Trophoblast cell (in vitro differentiated cells and primary cell): ENCODE data around the gene SRXN1. TPM values are rescaled to one million over a fixed set of nuclear protein-coding genes. Genes with fewer than 3 reads are reported as not detected.
A peak's percentile ranks its signal among the peaks of the same experiment; 100 is the strongest.

Source experiments
- DNase-seq, 2 donors: peaks; one replicate each; pipeline ENCODE4 v3.0.0-alpha.2; 2016
- H2AFZ ChIP-seq: 2 replicates; pipeline ENCODE4 v1.6.1; 2013; ENCODE audit warnings: low read length, moderate library complexity, mild to moderate bottlenecking; ENCODE audit not compliant: insufficient read depth, poor library complexity
- H2AK5ac ChIP-seq: 2 replicates; pipeline ENCODE4 v1.6.1; 2013; ENCODE audit warnings: mild to moderate bottlenecking, low read length
- H2BK120ac ChIP-seq: 2 replicates; pipeline ENCODE4 v1.6.1; 2013; ENCODE audit warnings: low read length, mild to moderate bottlenecking, moderate library complexity; ENCODE audit not compliant: insufficient read depth, poor library complexity
- H2BK12ac ChIP-seq: 2 replicates; pipeline ENCODE4 v1.6.1; 2013; ENCODE audit warnings: mild to moderate bottlenecking, low read length, moderate library complexity
- H2BK5ac ChIP-seq: 2 replicates; pipeline ENCODE4 v1.6.1; 2013; ENCODE audit warnings: low read length, low read depth, moderate library complexity, mild to moderate bottlenecking; ENCODE audit not compliant: poor library complexity
- H3K14ac ChIP-seq: 2 replicates; pipeline ENCODE4 v1.6.1; 2013; ENCODE audit warnings: mild to moderate bottlenecking, low read length
- H3K18ac ChIP-seq: 2 replicates; pipeline ENCODE4 v1.6.1; 2013; ENCODE audit warnings: mild to moderate bottlenecking, low read length
- H3K23ac ChIP-seq: 2 replicates; pipeline ENCODE4 v1.6.1; 2013; ENCODE audit warnings: low read length
- H3K27ac ChIP-seq: 2 replicates; pipeline ENCODE4 v1.5.1; 2013; ENCODE audit warnings: low read depth, mild to moderate bottlenecking, inconsistent platforms, low read length, moderate library complexity
- H3K27me3 ChIP-seq: 2 replicates; pipeline ENCODE4 v1.6.1; 2013; ENCODE audit warnings: inconsistent platforms, mild to moderate bottlenecking, low read length, moderate library complexity; ENCODE audit not compliant: insufficient read depth
- H3K36me3 ChIP-seq, 2 experiments: 1 replicate in 1 of 2; 2 replicates in 1 of 2; pipeline ENCODE4 v1.6.1; 2013; ENCODE audit warnings: low read length in 2 of 2, mild to moderate bottlenecking in 2 of 2, moderate library complexity in 1 of 2; ENCODE audit not compliant: insufficient read depth in 2 of 2, control insufficient read depth in 1 of 2
- H3K4ac ChIP-seq: 2 replicates; pipeline ENCODE4 v1.6.1; 2013; ENCODE audit warnings: low read depth, mild to moderate bottlenecking, low read length, moderate library complexity
- H3K4me1 ChIP-seq, 2 experiments: 1 replicate in 1 of 2; 2 replicates in 1 of 2; pipeline ENCODE4 v1.6.1; 2013; ENCODE audit warnings: low read length in 2 of 2, mild to moderate bottlenecking in 2 of 2, moderate library complexity in 1 of 2; ENCODE audit not compliant: insufficient read depth in 2 of 2, control insufficient read depth in 1 of 2
- H3K4me2 ChIP-seq: 2 replicates; pipeline ENCODE4 v1.6.1; 2013; ENCODE audit warnings: inconsistent platforms, mild to moderate bottlenecking, low read length, moderate library complexity
- H3K4me3 ChIP-seq: 2 replicates; pipeline ENCODE4 v1.5.1; 2013; ENCODE audit warnings: mild to moderate bottlenecking, low read depth, low read length, inconsistent platforms
- H3K79me1 ChIP-seq: one replicate; pipeline ENCODE4 v1.6.1; 2013; ENCODE audit warnings: low read length
- H3K79me2 ChIP-seq: 2 replicates; pipeline ENCODE4 v1.6.1; 2013; ENCODE audit warnings: low read length, mild to moderate bottlenecking; ENCODE audit not compliant: control insufficient read depth, insufficient read depth, poor library complexity
- H3K9ac ChIP-seq: 2 replicates; pipeline ENCODE4 v1.6.1; 2013; ENCODE audit warnings: mild to moderate bottlenecking, low read length
- H3K9me3 ChIP-seq: 2 replicates; pipeline ENCODE4 v1.6.1; 2013; ENCODE audit warnings: low read depth, mild to moderate bottlenecking, control low read depth, inconsistent platforms, low read length; ENCODE audit not compliant: insufficient read depth
- H4K12ac ChIP-seq: 2 replicates; pipeline ENCODE4 v1.6.1; 2013; ENCODE audit warnings: low read depth, mild to moderate bottlenecking, low read length, moderate library complexity
- H4K8ac ChIP-seq: 2 replicates; pipeline ENCODE4 v1.6.1; 2013; ENCODE audit warnings: low read depth, mild to moderate bottlenecking, low read length, moderate library complexity
- H4K91ac ChIP-seq: one replicate; pipeline ENCODE4 v1.6.1; 2013; ENCODE audit warnings: low read depth, mild to moderate bottlenecking, low read length, moderate library complexity
- WGBS: extraction: QIAGEN DNeasy Blood & Tissue Kit; methylation state at CpG from one replicate; pipeline ENCODE4 v1.1.7; 2013; ENCODE audit warnings: missing lambda C conversion rate; ENCODE audit not compliant: insufficient read length, insufficient coverage; ENCODE audit errors: extremely low coverage; 5-methylcytosine and 5-hydroxymethylcytosine counted together
- polyA plus RNA-seq: library from polyadenylated mRNA; stranded (reverse); fragments of 200-250 nt; gene quantifications from 2 replicates; pipeline ENCODE4 v1.2.3, GENCODE V29; 2013

SRXN1 gene
- 22.9 and 25.4 TPM in 2 replicates for polyA plus RNA-seq

DNA sequence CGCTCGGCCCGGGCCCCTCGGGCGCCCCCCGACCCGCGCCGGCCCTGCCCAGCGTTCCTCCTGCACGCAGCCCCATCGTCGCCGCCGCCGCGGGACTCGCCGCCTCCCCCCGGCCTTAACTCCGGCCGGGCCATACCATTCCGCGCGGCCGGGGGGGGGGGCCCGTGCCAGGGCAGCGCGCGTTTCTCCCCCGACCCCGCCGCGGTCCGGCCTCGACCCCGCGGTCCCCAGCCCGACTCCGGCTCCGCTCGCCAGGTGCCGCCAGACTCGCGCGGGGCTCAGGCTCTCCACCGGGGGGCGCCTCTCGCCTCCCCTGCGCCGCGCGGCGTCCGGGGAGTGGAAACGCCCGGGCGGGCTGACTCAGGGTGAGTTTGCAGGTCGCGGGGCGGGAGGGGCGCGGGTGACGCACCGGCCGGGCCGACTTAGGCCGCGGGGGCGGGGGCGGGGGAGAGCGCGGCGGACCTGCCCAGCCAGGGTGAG, at the start of gene SRXN1:
Gene SRXN1, minus strand, starts transcription at position 91 of the 480 bp plus-strand sequence. Its CDS starts 15 bp downstream, at position 76.
- H3K4ac ChIP-seq, result peak within 1 kb of the TSS; percentile 53
- no peak within 1 kb of the TSS for H3K23ac ChIP-seq
- H4K91ac ChIP-seq, result peak within 1 kb of the TSS; percentile 95
- peak within 1 kb of the TSS; percentile 87 for H3K9ac ChIP-seq
- peaks cover 15% of the 10 kb centered on the region in 2 experiments for H3K4me1 ChIP-seq
- H3K4me2 ChIP-seq, result peak within 1 kb of the TSS; percentile 89
- H3K27me3 ChIP-seq, result no peaks in the 10 kb centered on the region
- peak within 1 kb of the TSS; percentile 92 for H3K18ac ChIP-seq
- WGBS, result no CpG with 5 or more reads among the region's 74 CpGs
- H3K9me3 ChIP-seq, result peaks cover 2% of the 10 kb centered on the region
- peak within 1 kb of the TSS; percentile 77 for H2BK5ac ChIP-seq
- peak within 1 kb of the TSS; percentile 39 for H2AK5ac ChIP-seq
- peak within 1 kb of the TSS; percentile 42 for H2BK12ac ChIP-seq
- H3K79me2 ChIP-seq, result peaks cover 5% of the 10 kb centered on the region
- H2BK120ac ChIP-seq, result peak within 1 kb of the TSS; percentile 39
- H3K27ac ChIP-seq, result peak within 1 kb of the TSS; percentile 26
- peak within 1 kb of the TSS; percentile 91 for H3K4me3 ChIP-seq
- H3K14ac ChIP-seq, result peak within 1 kb of the TSS; percentile 81
- peaks cover 13% of the 10 kb centered on the region for H3K79me1 ChIP-seq
- peak; percentile 86 to 92 for DNase-seq
- H4K8ac ChIP-seq, result peak within 1 kb of the TSS; percentile 69
- peak within 1 kb of the TSS; percentile 28 for H4K12ac ChIP-seq
- peaks cover 12 to 13% of the 10 kb centered on the region in 2 experiments for H3K36me3 ChIP-seq
- H2AFZ ChIP-seq, result peak within 1 kb of the TSS; percentile 86

DNA sequence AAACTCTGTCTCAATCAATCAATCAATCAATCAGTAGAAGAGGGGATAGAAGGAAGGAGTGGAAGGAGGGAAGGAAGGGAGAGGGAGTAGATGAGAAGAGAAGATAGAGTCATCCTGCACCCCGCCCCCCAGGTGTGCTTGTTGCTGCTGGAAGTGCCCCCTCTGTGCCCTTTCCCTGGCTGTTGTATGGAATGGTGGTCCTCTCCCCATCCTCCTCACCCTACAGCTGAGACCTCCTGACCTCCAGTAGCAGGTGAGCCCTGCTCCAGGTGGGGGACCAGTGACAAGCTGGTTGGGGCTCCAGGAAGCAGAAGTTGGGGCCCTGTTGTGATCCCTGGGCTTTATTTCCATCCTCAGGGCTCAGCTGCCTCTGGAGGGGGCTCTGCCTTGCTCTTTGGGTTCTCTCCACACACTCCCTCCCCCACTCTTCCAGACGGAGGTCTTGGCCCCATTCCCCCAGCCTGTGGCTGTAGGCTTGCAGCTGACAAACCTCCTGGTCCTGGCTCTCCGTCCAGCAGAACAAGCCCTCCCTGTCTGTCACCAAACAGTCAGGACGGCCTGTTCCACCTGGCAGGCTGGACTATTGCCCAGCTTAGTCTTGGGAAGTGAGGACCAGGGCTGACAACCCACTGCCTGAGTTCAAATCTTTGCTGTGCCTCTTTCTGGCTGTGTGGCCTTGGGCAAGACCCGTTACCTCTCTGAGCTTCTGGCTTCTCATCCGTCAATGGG, 48.6 kb upstream of the SRXN1 start:
- H3K9me3 ChIP-seq, result peaks cover 3% of the 10 kb centered on the region
- no peaks in the 10 kb centered on the region for H3K79me2 ChIP-seq
- H3K4ac ChIP-seq, result no peak overlapping the region
- H4K12ac ChIP-seq, result no peak overlapping the region
- no peaks in the 10 kb centered on the region for H3K36me3 ChIP-seq
- H3K79me1 ChIP-seq, result no peaks in the 10 kb centered on the region
- WGBS, result no CpG with 5 or more reads among the region's 6 CpGs
- H2BK5ac ChIP-seq, result no peak overlapping the region
- H3K23ac ChIP-seq, result no peak overlapping the region
- H3K9ac ChIP-seq, result no peak overlapping the region
- H3K18ac ChIP-seq, result no peak overlapping the region
- no peak overlapping the region for H4K91ac ChIP-seq
- no peak overlapping the region for H2AK5ac ChIP-seq
- H3K14ac ChIP-seq, result no peak overlapping the region
- H3K4me1 ChIP-seq, result no peaks in the 10 kb centered on the region
- H4K8ac ChIP-seq, result no peak overlapping the region
- no peaks in the 10 kb centered on the region for H3K27me3 ChIP-seq
- DNase-seq, result no peak
- no peak overlapping the region for H3K27ac ChIP-seq
- no peak overlapping the region for H2BK12ac ChIP-seq
- H2BK120ac ChIP-seq, result no peak overlapping the region
- H2AFZ ChIP-seq, result no peak overlapping the region
- no peak overlapping the region for H3K4me2 ChIP-seq
- H3K4me3 ChIP-seq, result no peak overlapping the region

DNA sequence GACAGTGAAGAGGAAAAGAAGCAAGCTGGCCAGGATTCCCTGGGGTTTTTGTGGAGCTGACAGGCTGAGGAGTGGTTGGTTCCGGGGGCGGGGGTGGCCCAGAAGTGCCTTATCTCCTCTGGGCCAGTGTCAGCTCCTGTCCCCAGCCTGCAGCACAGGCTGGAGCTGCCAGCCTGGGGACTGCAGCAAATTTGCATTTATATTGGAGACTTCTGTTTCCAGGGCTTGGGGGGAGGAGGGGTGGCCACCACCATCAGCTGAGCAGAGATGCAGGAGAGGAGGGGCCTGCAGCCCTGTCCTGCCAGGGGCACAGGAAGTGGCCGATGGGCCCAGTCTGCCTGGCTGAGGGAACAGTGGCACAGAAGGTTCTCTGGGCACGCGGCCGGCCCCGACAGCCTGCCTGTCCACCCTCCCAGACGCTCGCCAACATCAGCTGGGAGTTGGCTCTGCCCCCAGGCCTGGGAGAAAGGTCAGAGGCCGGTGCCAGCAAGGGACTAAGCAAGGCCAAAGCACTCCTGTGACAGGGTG, 46.9 kb upstream of the SRXN1 start:
- H3K79me1 ChIP-seq, result no peaks in the 10 kb centered on the region
- no peak overlapping the region for H3K27ac ChIP-seq
- H3K18ac ChIP-seq, result no peak overlapping the region
- H3K4ac ChIP-seq, result no peak overlapping the region
- H3K23ac ChIP-seq, result no peak overlapping the region
- no peak overlapping the region for H4K91ac ChIP-seq
- no peak overlapping the region for H2BK120ac ChIP-seq
- H4K12ac ChIP-seq, result no peak overlapping the region
- no peak overlapping the region for H3K4me2 ChIP-seq
- DNase-seq, result no peak
- no peak overlapping the region for H2AFZ ChIP-seq
- no peak overlapping the region for H3K9ac ChIP-seq
- no peak overlapping the region for H2AK5ac ChIP-seq
- H3K79me2 ChIP-seq, result no peaks in the 10 kb centered on the region
- peaks cover 3% of the 10 kb centered on the region for H3K9me3 ChIP-seq
- no peaks in the 10 kb centered on the region for H3K36me3 ChIP-seq
- no peak overlapping the region for H3K4me3 ChIP-seq
- no peak overlapping the region for H3K14ac ChIP-seq
- H3K27me3 ChIP-seq, result no peaks in the 10 kb centered on the region
- no peak overlapping the region for H2BK12ac ChIP-seq
- WGBS, result no CpG with 5 or more reads among the region's 10 CpGs
- no peaks in the 10 kb centered on the region for H3K4me1 ChIP-seq
- no peak overlapping the region for H2BK5ac ChIP-seq
- H4K8ac ChIP-seq, result no peak overlapping the region

DNA sequence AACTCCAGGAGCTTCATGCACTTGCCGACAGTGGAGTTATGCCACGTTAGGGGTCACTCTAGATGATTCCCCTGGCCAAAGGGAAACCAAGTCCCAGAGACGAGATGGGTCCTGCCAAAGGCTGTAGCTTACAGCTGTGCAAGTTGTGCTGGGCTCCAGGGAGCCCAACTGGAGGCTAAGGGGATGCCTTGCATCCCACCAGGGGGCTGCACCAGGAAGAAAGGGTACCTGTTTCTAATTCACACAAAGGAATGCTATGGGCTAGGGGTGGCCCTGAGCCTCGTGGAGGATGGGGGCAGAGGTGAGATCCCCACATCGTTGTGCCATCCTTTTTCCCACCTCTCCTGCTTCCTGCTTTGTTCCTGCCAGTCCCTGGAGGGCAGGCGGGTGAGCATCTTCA, 46.3 kb upstream of the SRXN1 start:
- H3K9me3 ChIP-seq, result peaks cover 3% of the 10 kb centered on the region
- no CpG with 5 or more reads among the region's 6 CpGs for WGBS

More for the DNA sequence above, 46.3 kb upstream of the SRXN1 start:
- Histone ChIP-seq H3K23ac (no peak overlapping the region), H2BK120ac (no peak overlapping the region), H3K18ac (no peak overlapping the region), H3K4me1 (no peaks in the 10 kb centered on the region), H3K4ac (no peak overlapping the region), H3K27ac (no peak overlapping the region), H3K14ac (no peak overlapping the region), H2AK5ac (no peak overlapping the region), H3K27me3 (no peaks in the 10 kb centered on the region), H3K9ac (no peak overlapping the region), H4K8ac (no peak overlapping the region), H3K79me2 (no peaks in the 10 kb centered on the region), H4K91ac (no peak overlapping the region), H2BK12ac (no peak overlapping the region), H4K12ac (no peak overlapping the region), H2AFZ (no peak overlapping the region), H3K36me3 (no peaks in the 10 kb centered on the region), H3K79me1 (no peaks in the 10 kb centered on the region), H3K4me2 (no peak overlapping the region), H3K4me3 (no peak overlapping the region), H2BK5ac (no peak overlapping the region)
- no peak for DNase-seq
